ENCODE data around the gene ADAMTS7.

ADAMTS7 gene

DNA sequence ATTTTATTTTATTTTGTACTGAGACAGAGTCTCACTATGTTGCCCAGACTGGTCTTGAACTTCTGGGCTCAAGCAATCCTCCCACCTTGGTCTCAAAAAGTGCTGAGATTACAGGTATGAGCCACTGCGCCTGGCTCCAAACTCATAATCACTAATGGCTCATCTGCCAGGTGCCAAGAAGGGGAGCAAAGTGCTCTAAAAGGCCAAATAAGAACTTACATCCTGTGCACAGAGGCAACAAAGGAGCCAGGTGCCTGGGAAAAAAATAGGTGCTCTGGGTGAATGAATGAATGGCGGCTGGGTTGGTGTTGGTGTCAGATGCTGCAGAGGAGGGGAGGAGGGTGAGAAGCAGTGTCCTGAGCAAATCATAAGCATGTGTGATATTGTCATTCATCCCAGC is 25.9 kb upstream of the ADAMTS7 start:
- Histone ChIP-seq H3K36me3 (replicated peaks in 1 of 2; ENCODE audit: control insufficient read depth in 2 of 2, insufficient read depth in 2 of 2, low read length in 2 of 2) (no peaks in the 10 kb centered on the region), H2AK5ac (ENCODE audit: low read depth, low read length) (no peak overlapping the region), H3K4ac (ENCODE audit: low read length) (no peak overlapping the region), H2AFZ (ENCODE audit: low read length) (no peak overlapping the region), H3K14ac (ENCODE audit: low read length) (no peak overlapping the region), H3K4me1 (ENCODE audit: control insufficient read depth in 2 of 2, insufficient read depth in 1 of 2, low read depth in 1 of 2, low read length in 2 of 2) (peaks cover 3 to 11% of the 10 kb centered on the region in 2 donors), H3K27me3 (ENCODE audit: control insufficient read depth in 3 of 3, insufficient read depth in 3 of 3, low read depth in 1 of 3, low read length in 3 of 3) (no peaks in the 10 kb centered on the region), H2BK12ac (ENCODE audit: low read length) (no peak overlapping the region), H4K91ac (ENCODE audit: low read depth, low read length, poor library complexity) (no peak overlapping the region), H3K4me3 (ENCODE audit: low read length in 2 of 2) (no peak overlapping the region), H2BK15ac (ENCODE audit: low read length) (no peak overlapping the region), H3K27ac (replicated peaks; ENCODE audit: low read length) (no peak overlapping the region), H4K8ac (ENCODE audit: low read depth, low read length) (no peak overlapping the region), H2BK5ac (ENCODE audit: low read length) (no peak overlapping the region), H3K79me1 (ENCODE audit: low read depth, low read length) (no peaks in the 10 kb centered on the region), H2BK120ac (ENCODE audit: low read depth, low read length) (no peak overlapping the region), H3K9ac (ENCODE audit: low read depth, low read length, poor library complexity) (no peak overlapping the region), H3K18ac (ENCODE audit: low read length) (no peak overlapping the region), H3K4me2 (ENCODE audit: insufficient read depth, low read length, poor library complexity, severe bottlenecking) (no peak overlapping the region), H3K23ac (ENCODE audit: low read depth, low read length, poor library complexity) (no peak overlapping the region), H3K9me3 (replicated peaks in 1 of 2; ENCODE audit: control insufficient read depth in 2 of 2, insufficient read depth in 1 of 2, low read depth in 1 of 2, low read length in 2 of 2) (no peaks in the 10 kb centered on the region)
- WGBS, 2 donors (ENCODE audit: extremely low coverage in 2 of 2, insufficient read length in 2 of 2, insufficient replicate concordance in 1 of 2) = no CpG with 5 or more reads among the region's 2 CpGs
- DNase-seq (ENCODE audit: low spot score) = no peak

DNA sequence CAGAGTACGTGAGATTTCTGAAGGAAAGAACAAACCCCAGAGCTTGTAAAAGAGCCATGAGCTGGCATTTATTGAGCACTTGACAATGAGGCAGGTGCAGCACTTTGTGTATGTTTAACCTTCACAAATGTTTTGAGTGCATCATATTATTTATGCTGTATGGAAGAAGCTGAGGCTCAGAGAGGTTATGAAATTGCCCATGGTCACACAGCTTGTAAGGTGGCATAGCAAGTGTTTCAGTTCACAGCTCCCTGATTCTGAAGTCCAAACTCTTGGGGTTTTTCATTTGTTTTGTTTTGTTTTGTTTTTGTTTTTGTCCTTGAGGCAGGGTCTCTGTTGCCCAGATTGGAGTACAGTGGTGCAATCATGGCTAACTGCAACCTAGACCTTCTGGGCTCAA is 25.1 kb upstream of the ADAMTS7 start:
- DNase-seq (ENCODE audit: low spot score) = no peak
- Histone ChIP-seq H3K18ac (ENCODE audit: low read length) (no peak overlapping the region), H2BK5ac (ENCODE audit: low read length) (no peak overlapping the region), H3K36me3 (replicated peaks in 1 of 2; ENCODE audit: control insufficient read depth in 2 of 2, insufficient read depth in 2 of 2, low read length in 2 of 2) (no peaks in the 10 kb centered on the region), H2BK15ac (ENCODE audit: low read length) (no peak overlapping the region), H2BK12ac (ENCODE audit: low read length) (no peak overlapping the region), H3K27me3 (ENCODE audit: control insufficient read depth in 3 of 3, insufficient read depth in 3 of 3, low read depth in 1 of 3, low read length in 3 of 3) (no peaks in the 10 kb centered on the region), H3K23ac (ENCODE audit: low read depth, low read length, poor library complexity) (no peak overlapping the region), H3K4me3 (ENCODE audit: low read length in 2 of 2) (no peak overlapping the region), H3K14ac (ENCODE audit: low read length) (no peak overlapping the region), H3K4me2 (ENCODE audit: insufficient read depth, low read length, poor library complexity, severe bottlenecking) (no peak overlapping the region), H3K9ac (ENCODE audit: low read depth, low read length, poor library complexity) (no peak overlapping the region), H2AK5ac (ENCODE audit: low read depth, low read length) (no peak overlapping the region), H3K4me1 (ENCODE audit: control insufficient read depth in 2 of 2, insufficient read depth in 1 of 2, low read depth in 1 of 2, low read length in 2 of 2) (peaks cover 3 to 10% of the 10 kb centered on the region in 2 donors), H3K4ac (ENCODE audit: low read length) (no peak overlapping the region), H3K9me3 (replicated peaks in 1 of 2; ENCODE audit: control insufficient read depth in 2 of 2, insufficient read depth in 1 of 2, low read depth in 1 of 2, low read length in 2 of 2) (no peaks in the 10 kb centered on the region), H3K27ac (replicated peaks; ENCODE audit: low read length) (no peak overlapping the region), H2AFZ (ENCODE audit: low read length) (no peak overlapping the region), H2BK120ac (ENCODE audit: low read depth, low read length) (no peak overlapping the region), H4K8ac (ENCODE audit: low read depth, low read length) (no peak overlapping the region), H3K79me1 (ENCODE audit: low read depth, low read length) (no peaks in the 10 kb centered on the region), H4K91ac (ENCODE audit: low read depth, low read length, poor library complexity) (no peak overlapping the region)
- no CpG with 5 or more reads among the region's 1 CpG for WGBS, 2 donors (ENCODE audit: extremely low coverage in 2 of 2, insufficient read length in 2 of 2, insufficient replicate concordance in 1 of 2)

DNA sequence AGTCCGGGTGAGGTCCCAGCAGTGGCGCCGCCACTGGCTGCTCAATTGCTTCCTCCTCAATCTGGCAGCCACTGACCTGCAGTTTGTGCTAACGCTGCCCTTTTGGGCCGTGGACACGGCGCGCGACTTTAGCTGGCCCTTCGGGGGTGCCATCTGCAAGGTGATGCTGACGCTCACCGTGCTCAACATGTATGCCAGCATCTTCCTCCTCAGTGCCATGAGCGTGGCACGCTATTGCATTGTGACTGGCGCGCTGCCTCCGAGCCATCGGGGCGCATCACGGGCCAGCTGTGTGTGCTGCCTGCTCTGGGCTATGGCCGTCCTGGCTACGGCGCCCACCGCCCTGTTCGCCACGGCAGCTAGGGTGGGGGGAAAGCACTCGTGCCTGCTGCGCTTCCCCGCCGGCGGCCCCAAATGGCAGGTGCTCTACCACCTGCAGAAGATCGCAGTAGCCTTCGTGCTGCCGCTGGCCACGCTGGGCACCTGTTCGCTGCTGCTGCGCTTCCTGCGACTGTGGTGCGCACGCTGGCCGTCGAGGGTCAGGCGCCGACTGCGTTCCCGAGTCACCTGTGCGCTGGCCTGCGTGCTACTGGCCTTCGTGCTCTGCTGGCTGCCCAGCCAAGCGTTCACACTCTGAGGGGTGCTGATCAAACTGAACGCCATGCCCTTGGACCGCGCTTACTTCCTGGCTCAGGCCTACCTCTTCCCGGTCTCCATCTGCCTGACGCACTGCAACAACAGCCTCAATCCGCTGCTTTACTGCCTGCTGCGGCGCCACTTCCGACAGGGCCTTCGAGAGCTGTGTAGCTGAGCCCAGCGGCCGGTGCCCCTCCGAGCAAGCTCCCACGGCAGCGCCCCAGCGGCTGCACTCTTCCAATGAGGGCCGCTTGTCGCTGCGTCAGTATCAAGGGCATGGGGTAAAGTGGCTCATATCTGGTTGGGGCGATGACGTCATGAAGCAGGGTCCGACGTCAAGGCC is 20.3 kb upstream of the ADAMTS7 start:
- Histone ChIP-seq H3K4me1 (ENCODE audit: control insufficient read depth in 2 of 2, insufficient read depth in 1 of 2, low read depth in 1 of 2, low read length in 2 of 2) (no peaks in the 10 kb centered on the region), H4K91ac (ENCODE audit: low read depth, low read length, poor library complexity) (no peak overlapping the region), H3K9ac (ENCODE audit: low read depth, low read length, poor library complexity) (peak overlapping the region; percentile 80), H3K79me1 (ENCODE audit: low read depth, low read length) (no peaks in the 10 kb centered on the region), H3K9me3 (replicated peaks in 1 of 2; ENCODE audit: control insufficient read depth in 2 of 2, insufficient read depth in 1 of 2, low read depth in 1 of 2, low read length in 2 of 2) (peaks cover 0 to 1% of the 10 kb centered on the region in 2 donors), H3K14ac (ENCODE audit: low read length) (peak overlapping the region; percentile 87), H3K4ac (ENCODE audit: low read length) (peak overlapping the region; percentile 18), H3K27ac (replicated peaks; ENCODE audit: low read length) (no peak overlapping the region), H3K23ac (ENCODE audit: low read depth, low read length, poor library complexity) (peak overlapping the region; percentile 97), H3K36me3 (replicated peaks in 1 of 2; ENCODE audit: control insufficient read depth in 2 of 2, insufficient read depth in 2 of 2, low read length in 2 of 2) (no peaks in the 10 kb centered on the region), H2BK12ac (ENCODE audit: low read length) (peak overlapping the region; percentile 36), H2BK15ac (ENCODE audit: low read length) (no peak overlapping the region), H3K18ac (ENCODE audit: low read length) (peak overlapping the region; percentile 78), H4K8ac (ENCODE audit: low read depth, low read length) (no peak overlapping the region), H2BK5ac (ENCODE audit: low read length) (no peak overlapping the region), H3K4me3 (ENCODE audit: low read length in 2 of 2) (no peak overlapping the region), H2AFZ (ENCODE audit: low read length) (no peak overlapping the region), H3K27me3 (ENCODE audit: control insufficient read depth in 3 of 3, insufficient read depth in 3 of 3, low read depth in 1 of 3, low read length in 3 of 3) (no peaks in the 10 kb centered on the region), H2BK120ac (ENCODE audit: low read depth, low read length) (no peak overlapping the region), H2AK5ac (ENCODE audit: low read depth, low read length) (no peak overlapping the region), H3K4me2 (ENCODE audit: insufficient read depth, low read length, poor library complexity, severe bottlenecking) (no peak overlapping the region)
- DNase-seq (ENCODE audit: low spot score) = no peak
- no CpG with 5 or more reads among the region's 73 CpGs for WGBS, 2 donors (ENCODE audit: extremely low coverage in 2 of 2, insufficient read length in 2 of 2, insufficient replicate concordance in 1 of 2)

DNA sequence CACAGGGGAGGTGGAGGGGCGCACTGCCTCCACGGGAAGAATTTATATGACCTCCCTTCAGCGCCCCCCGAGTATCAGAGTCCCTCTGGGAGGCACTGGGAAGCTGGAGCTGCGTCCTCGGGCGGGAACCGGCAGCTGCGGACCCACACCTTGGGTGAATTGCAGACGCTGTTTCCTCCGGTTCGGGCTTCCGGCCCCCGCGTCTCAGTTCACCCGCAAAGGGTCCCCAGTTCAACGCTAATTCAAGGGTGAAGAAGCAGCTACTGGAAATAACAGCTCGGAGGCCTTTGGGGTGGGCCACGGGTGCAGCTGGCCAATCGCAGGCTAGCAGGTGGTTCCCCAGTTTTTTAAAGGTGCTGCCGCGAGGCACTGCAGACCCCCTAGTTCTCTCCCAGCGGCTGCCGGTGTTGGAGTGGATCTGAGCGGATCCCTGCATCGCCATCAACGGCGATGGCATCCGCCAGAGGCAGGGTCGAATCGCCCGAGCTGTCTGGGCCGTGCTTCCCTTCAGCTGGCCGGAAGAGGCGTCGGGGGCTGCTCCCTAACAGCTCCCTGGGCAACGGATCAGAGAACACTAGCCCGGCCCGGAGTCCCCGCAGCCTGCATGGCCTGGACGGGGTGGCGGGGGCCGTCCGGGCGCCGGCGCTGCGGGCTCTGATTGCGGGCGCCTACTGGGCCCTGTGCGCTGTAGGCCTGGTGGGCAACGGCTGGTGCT is 19.4 kb upstream of the ADAMTS7 start:
- Histone ChIP-seq H3K36me3 (replicated peaks in 1 of 2; ENCODE audit: control insufficient read depth in 2 of 2, insufficient read depth in 2 of 2, low read length in 2 of 2) (no peaks in the 10 kb centered on the region), H3K4me2 (ENCODE audit: insufficient read depth, low read length, poor library complexity, severe bottlenecking) (no peak overlapping the region), H3K23ac (ENCODE audit: low read depth, low read length, poor library complexity) (peak overlapping the region; percentile 97), H2BK12ac (ENCODE audit: low read length) (no peak overlapping the region), H2BK5ac (ENCODE audit: low read length) (no peak overlapping the region), H3K27me3 (ENCODE audit: control insufficient read depth in 3 of 3, insufficient read depth in 3 of 3, low read depth in 1 of 3, low read length in 3 of 3) (no peaks in the 10 kb centered on the region), H3K4me1 (ENCODE audit: control insufficient read depth in 2 of 2, insufficient read depth in 1 of 2, low read depth in 1 of 2, low read length in 2 of 2) (peaks cover 0 to 2% of the 10 kb centered on the region in 2 donors), H2BK15ac (ENCODE audit: low read length) (no peak overlapping the region), H2AFZ (ENCODE audit: low read length) (no peak overlapping the region), H3K27ac (replicated peaks; ENCODE audit: low read length) (no peak overlapping the region), H4K8ac (ENCODE audit: low read depth, low read length) (no peak overlapping the region), H2AK5ac (ENCODE audit: low read depth, low read length) (no peak overlapping the region), H3K14ac (ENCODE audit: low read length) (no peak overlapping the region), H2BK120ac (ENCODE audit: low read depth, low read length) (no peak overlapping the region), H4K91ac (ENCODE audit: low read depth, low read length, poor library complexity) (peak overlapping the region; percentile 85), H3K4ac (ENCODE audit: low read length) (no peak overlapping the region), H3K18ac (ENCODE audit: low read length) (peak overlapping the region; percentile 48), H3K79me1 (ENCODE audit: low read depth, low read length) (no peaks in the 10 kb centered on the region), H3K9me3 (replicated peaks in 1 of 2; ENCODE audit: control insufficient read depth in 2 of 2, insufficient read depth in 1 of 2, low read depth in 1 of 2, low read length in 2 of 2) (peaks cover 0 to 1% of the 10 kb centered on the region in 2 donors), H3K9ac (ENCODE audit: low read depth, low read length, poor library complexity) (peak overlapping the region; percentile 4), H3K4me3 (ENCODE audit: low read length in 2 of 2) (no peak overlapping the region)
- WGBS, 2 donors (ENCODE audit: extremely low coverage in 2 of 2, insufficient read length in 2 of 2, insufficient replicate concordance in 1 of 2) = no CpG with 5 or more reads among the region's 52 CpGs
- DNase-seq (ENCODE audit: low spot score) = no peak
